PFSK-1 (cell line): Measurements from ENCODE around the gene ZNF425.

Experiments
- FOXP2 ChIP-seq: optimal IDR thresholded peaks from 2 replicates; pipeline ENCODE3; 2011; ENCODE audit warnings: borderline replicate concordance, control low read depth, inconsistent platforms; ENCODE audit not compliant: insufficient read depth; ENCODE audit errors: extremely low read length, extremely low read depth
- POLR2AphosphoS5 ChIP-seq: IDR thresholded peaks from 2 replicates; pipeline ENCODE4 v1.6.1; 2012; ENCODE audit warnings: low read depth, mild to moderate bottlenecking, control low read depth, low read length, moderate library complexity
- SIN3A ChIP-seq: IDR thresholded peaks from 2 replicates; pipeline ENCODE4 v1.6.1; 2012; ENCODE audit warnings: mild to moderate bottlenecking, low read length, moderate library complexity, borderline replicate concordance; ENCODE audit not compliant: insufficient read depth
- TAF1 ChIP-seq: IDR thresholded peaks from 2 replicates; pipeline ENCODE4 v1.6.1; 2012; ENCODE audit warnings: low read length, control low read depth, borderline replicate concordance; ENCODE audit not compliant: insufficient read depth
- TF ChIP-seq, protein P1 (sequence below), 2 experiments: IDR thresholded peaks; 2 replicates each; pipeline versions ENCODE4 v1.6.1 to v1.8.0; 2011 to 2012; ENCODE audit warnings: low read depth in 2 of 2, low read length in 2 of 2, control low read depth in 1 of 2, inconsistent platforms in 1 of 2, mild to moderate bottlenecking in 1 of 2, moderate library complexity in 1 of 2; ENCODE audit not compliant: insufficient read depth in 1 of 2

The ZNF425 gene

DNA sequence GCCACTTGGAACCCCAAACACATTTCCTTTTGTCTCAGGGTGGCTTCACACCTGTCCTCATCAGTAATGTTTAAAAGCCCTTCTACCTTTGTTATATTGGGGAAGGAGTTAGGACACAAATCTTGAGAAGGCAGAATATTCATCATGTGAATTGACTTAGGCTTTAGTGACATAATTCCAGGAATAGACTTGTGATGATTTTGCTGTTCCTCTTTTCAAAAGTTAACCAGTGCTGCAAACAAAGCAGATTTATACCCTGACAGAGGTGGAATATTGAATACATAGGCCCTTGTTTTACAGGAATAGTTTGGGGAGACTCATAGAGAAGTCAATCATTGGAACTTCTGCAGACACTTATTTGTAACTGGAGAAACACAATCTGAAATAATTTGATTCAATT, 62.6 kb downstream of the ZNF425 start:
- TF ChIP-seq POLR2AphosphoS5 (no peak), TAF1 (no peak), FOXP2 (no peak), SIN3A (no peak)
- TF ChIP-seq, protein P1, sequence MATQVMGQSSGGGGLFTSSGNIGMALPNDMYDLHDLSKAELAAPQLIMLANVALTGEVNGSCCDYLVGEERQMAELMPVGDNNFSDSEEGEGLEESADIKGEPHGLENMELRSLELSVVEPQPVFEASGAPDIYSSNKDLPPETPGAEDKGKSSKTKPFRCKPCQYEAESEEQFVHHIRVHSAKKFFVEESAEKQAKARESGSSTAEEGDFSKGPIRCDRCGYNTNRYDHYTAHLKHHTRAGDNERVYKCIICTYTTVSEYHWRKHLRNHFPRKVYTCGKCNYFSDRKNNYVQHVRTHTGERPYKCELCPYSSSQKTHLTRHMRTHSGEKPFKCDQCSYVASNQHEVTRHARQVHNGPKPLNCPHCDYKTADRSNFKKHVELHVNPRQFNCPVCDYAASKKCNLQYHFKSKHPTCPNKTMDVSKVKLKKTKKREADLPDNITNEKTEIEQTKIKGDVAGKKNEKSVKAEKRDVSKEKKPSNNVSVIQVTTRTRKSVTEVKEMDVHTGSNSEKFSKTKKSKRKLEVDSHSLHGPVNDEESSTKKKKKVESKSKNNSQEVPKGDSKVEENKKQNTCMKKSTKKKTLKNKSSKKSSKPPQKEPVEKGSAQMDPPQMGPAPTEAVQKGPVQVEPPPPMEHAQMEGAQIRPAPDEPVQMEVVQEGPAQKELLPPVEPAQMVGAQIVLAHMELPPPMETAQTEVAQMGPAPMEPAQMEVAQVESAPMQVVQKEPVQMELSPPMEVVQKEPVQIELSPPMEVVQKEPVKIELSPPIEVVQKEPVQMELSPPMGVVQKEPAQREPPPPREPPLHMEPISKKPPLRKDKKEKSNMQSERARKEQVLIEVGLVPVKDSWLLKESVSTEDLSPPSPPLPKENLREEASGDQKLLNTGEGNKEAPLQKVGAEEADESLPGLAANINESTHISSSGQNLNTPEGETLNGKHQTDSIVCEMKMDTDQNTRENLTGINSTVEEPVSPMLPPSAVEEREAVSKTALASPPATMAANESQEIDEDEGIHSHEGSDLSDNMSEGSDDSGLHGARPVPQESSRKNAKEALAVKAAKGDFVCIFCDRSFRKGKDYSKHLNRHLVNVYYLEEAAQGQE (IDR thresholded peaks at IDR 0.05; ENCODE audit: insufficient read depth in 1 of 2, low read depth in 2 of 2, low read length in 2 of 2): no peak

DNA sequence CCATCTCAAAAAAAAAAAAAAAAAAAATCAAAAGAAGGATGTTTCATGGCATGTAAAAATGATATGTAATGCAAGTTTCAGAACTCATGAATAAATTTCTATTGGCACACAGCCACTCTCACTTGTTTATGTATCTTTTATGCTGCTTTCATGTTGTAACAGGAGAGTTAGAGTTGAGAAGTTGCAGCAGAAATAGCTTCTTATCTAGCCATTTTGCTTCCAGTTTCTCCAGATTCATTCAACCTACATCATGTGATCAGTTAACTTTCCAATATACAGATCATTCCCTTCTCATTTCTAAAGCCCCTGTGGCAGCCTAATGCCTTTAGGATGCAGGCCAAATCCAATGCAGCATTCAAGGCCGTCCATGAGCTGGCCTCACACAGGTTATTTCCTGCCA, 66.0 kb downstream of the ZNF425 start:
- TF ChIP-seq FOXP2: no peak
- TF ChIP-seq, protein P1 (IDR thresholded peaks at IDR 0.05; ENCODE audit: insufficient read depth in 1 of 2, low read depth in 2 of 2, low read length in 2 of 2): no peak
- no peak for TF ChIP-seq SIN3A
- no peak for TF ChIP-seq POLR2AphosphoS5
- TF ChIP-seq TAF1: no peak

DNA sequence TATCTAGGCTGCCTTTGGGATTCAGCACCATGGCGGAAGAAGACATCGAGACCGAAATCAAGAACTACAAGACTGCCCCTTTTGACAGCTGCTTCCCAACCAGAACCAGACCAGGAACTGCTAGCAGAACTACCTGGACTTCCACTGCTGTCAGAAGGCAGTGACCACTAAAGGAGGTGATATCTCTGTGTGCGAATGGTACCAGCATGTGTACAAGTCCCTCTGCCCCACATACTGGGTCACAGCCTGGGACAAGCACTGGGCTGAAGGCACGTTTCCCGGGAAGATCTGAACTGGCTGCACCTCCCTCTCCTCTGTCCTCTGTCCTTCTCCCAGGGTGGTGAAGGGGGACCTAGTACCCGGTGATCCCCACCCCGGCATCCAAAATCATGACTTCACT, 72.2 kb downstream of the ZNF425 start:
- TF ChIP-seq, protein P1 (IDR thresholded peaks at IDR 0.05; ENCODE audit: insufficient read depth in 1 of 2, low read depth in 2 of 2, low read length in 2 of 2): no peak
- TF ChIP-seq TAF1: no peak
- no peak for TF ChIP-seq SIN3A
- TF ChIP-seq POLR2AphosphoS5: no peak
- no peak for TF ChIP-seq FOXP2

DNA sequence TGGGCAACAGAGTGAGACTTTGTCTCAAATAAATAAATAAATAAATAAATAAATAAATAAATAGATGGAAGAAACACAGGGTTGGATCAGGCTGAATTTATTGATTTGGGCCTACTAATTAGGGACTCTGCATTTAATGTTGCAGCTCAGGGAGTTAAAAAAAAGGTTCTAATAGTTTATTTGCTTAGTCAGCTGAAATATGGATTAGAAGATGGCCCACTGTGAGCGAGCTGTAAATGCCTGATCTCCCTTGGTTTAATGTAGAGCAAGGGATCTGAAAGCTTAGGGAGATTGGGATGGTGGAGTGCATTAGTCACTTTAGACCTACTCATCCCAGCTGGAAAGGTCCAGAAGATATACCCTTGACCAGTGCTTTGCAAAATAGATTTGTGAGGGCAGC, 72.7 kb downstream of the ZNF425 start:
- no peak for TF ChIP-seq TAF1
- TF ChIP-seq SIN3A: no peak
- TF ChIP-seq, protein P1 (IDR thresholded peaks at IDR 0.05; ENCODE audit: insufficient read depth in 1 of 2, low read depth in 2 of 2, low read length in 2 of 2): no peak
- no peak for TF ChIP-seq FOXP2
- TF ChIP-seq POLR2AphosphoS5: no peak
